WTC11 (cell line): ENCODE results near the gene FOXP1. TPM values are rescaled to one million over a fixed set of nuclear protein-coding genes. Genes with fewer than 3 reads are reported as not detected.

ENCODE experiments used
- ATAC-seq: fragments of 200-7000 bp; cut with Tn5 transposase; 2 replicates; pipeline ENCODE4 v1.10.0; 2021; ENCODE audit warnings: mild to moderate bottlenecking, moderate library complexity
- CTCF ChIA-PET: fragments of 300-600 bp; sonication (Branson Sonifier 250); formaldehyde crosslinking; loops from one replicate; lab custom pipeline; 2021; ENCODE audit warnings: antibody characterized with exemption; lab: Charles Lee
- POLR2A ChIA-PET: fragments of 350-600 bp; sonication (Branson Sonifier 250); formaldehyde crosslinking; loops from one replicate; lab custom pipeline; 2021; ENCODE audit warnings: antibody characterized with exemption; lab: Charles Lee
- DNase-seq: peaks from one replicate; pipeline ENCODE4 v3.0.0; 2021; ENCODE audit warnings: low spot score
- H3K27ac Mint-ChIP-seq: 2 replicates; pipeline ENCODE4 v1.8.0; 2021; ENCODE audit warnings: mixed read lengths
- H3K27me3 Mint-ChIP-seq: 2 replicates; pipeline ENCODE4 v1.8.0; 2021; ENCODE audit warnings: low read depth, mild to moderate bottlenecking, moderate library complexity, mixed read lengths
- H3K36me3 Mint-ChIP-seq: 2 replicates; pipeline ENCODE4 v1.8.0; 2021; ENCODE audit warnings: mixed read lengths
- H3K4me1 Mint-ChIP-seq: 2 replicates; pipeline ENCODE4 v1.8.0; 2022; ENCODE audit warnings: mixed read lengths
- H3K4me3 Mint-ChIP-seq: 2 replicates; pipeline ENCODE4 v1.8.0; 2021; ENCODE audit warnings: mild to moderate bottlenecking, moderate library complexity, mixed read lengths
- H3K9me3 Mint-ChIP-seq: 2 replicates; pipeline ENCODE4 v1.8.0; 2021; ENCODE audit warnings: mixed read lengths
- ATF1 ChIP-seq: sonication (generic); formaldehyde crosslinking; IDR thresholded peaks from 2 replicates; pipeline ENCODE4 v1.8.1; 2023; ENCODE audit warnings: mild to moderate bottlenecking, moderate library complexity, missing genetic modification reagents
- ETV6 ChIP-seq: sonication (generic); formaldehyde crosslinking; IDR thresholded peaks from 2 replicates; pipeline ENCODE4 v1.8.1; 2022; ENCODE audit warnings: mild to moderate bottlenecking, missing genetic modification reagents
- FOXJ3 ChIP-seq: sonication (generic); formaldehyde crosslinking; IDR thresholded peaks from 2 replicates; pipeline ENCODE4 v1.9.0; 2021; ENCODE audit warnings: missing genetic modification reagents, mild to moderate bottlenecking, borderline replicate concordance
- GABPB1 ChIP-seq: sonication (generic); formaldehyde crosslinking; IDR thresholded peaks from 2 replicates; pipeline ENCODE4 v1.8.1; 2023; ENCODE audit warnings: mild to moderate bottlenecking, missing genetic modification reagents
- GRHL2 ChIP-seq: fragments of 250-450 bp; sonication (Bioruptor Pico); IDR thresholded peaks from 2 replicates; pipeline ENCODE4 v1.8.0; 2022; ENCODE audit warnings: mild to moderate bottlenecking, moderate library complexity; ENCODE audit not compliant: insufficient replicate concordance, severe bottlenecking
- JUN ChIP-seq: sonication (generic); formaldehyde crosslinking; IDR thresholded peaks from 2 replicates; pipeline ENCODE4 v1.8.0; 2023; ENCODE audit warnings: mild to moderate bottlenecking, missing genetic modification reagents
- NFE2L1 ChIP-seq: sonication (generic); formaldehyde crosslinking; IDR thresholded peaks from 2 replicates; pipeline ENCODE4 v1.8.1; 2023; ENCODE audit warnings: missing genetic modification reagents
- NR1H2 ChIP-seq: sonication (generic); formaldehyde crosslinking; IDR thresholded peaks from 2 replicates; pipeline ENCODE4 v1.9.0; 2021; ENCODE audit warnings: mild to moderate bottlenecking, moderate library complexity, missing genetic modification reagents
- SMAD3 ChIP-seq: sonication (generic); formaldehyde crosslinking; IDR thresholded peaks from 2 replicates; pipeline ENCODE4 v1.8.0; 2022; ENCODE audit warnings: missing genetic modification reagents, mild to moderate bottlenecking, borderline replicate concordance
- TP53 ChIP-seq: sonication (generic); formaldehyde crosslinking; IDR thresholded peaks from 2 replicates; pipeline ENCODE4 v1.8.1; 2023; ENCODE audit warnings: mild to moderate bottlenecking, missing genetic modification reagents
- ZNF138 ChIP-seq: sonication (generic); formaldehyde crosslinking; conservative IDR thresholded peaks from 2 replicates; pipeline ENCODE4 v1.8.1; 2022; ENCODE audit warnings: mild to moderate bottlenecking, moderate library complexity, missing genetic modification reagents
- total RNA-seq: library from RNA; stranded (reverse); gene quantifications from 3 replicates; pipeline ENCODE4 v1.2.3, GENCODE V29; 2021
- TF ChIP-seq, protein P1 (sequence below): fragments of 250-450 bp; sonication (Bioruptor Pico); IDR thresholded peaks from 2 replicates; pipeline ENCODE4 v1.8.0; 2021; ENCODE audit warnings: mild to moderate bottlenecking
- TF ChIP-seq, protein P2 (sequence below): sonication (generic); formaldehyde crosslinking; IDR thresholded peaks from 2 replicates; pipeline ENCODE4 v1.8.1; 2023; ENCODE audit warnings: mild to moderate bottlenecking, missing genetic modification reagents
- TF ChIP-seq, protein P3 (sequence below): sonication (generic); formaldehyde crosslinking; IDR thresholded peaks from 2 replicates; pipeline ENCODE4 v1.8.1; 2023; ENCODE audit warnings: mild to moderate bottlenecking, missing genetic modification reagents
- TF ChIP-seq, protein P4 (sequence below): sonication (generic); formaldehyde crosslinking; IDR thresholded peaks from 2 replicates; pipeline ENCODE4 v1.8.1; 2023; ENCODE audit warnings: mild to moderate bottlenecking, moderate library complexity, missing genetic modification reagents
- TF ChIP-seq, protein P5 (sequence below): sonication (generic); formaldehyde crosslinking; conservative IDR thresholded peaks from 2 replicates; pipeline ENCODE4 v1.8.1; 2022; ENCODE audit warnings: mild to moderate bottlenecking, missing genetic modification reagents
- TF ChIP-seq, protein P6 (sequence below): sonication (generic); formaldehyde crosslinking; IDR thresholded peaks from 2 replicates; pipeline ENCODE4 v1.8.1; 2022; ENCODE audit warnings: mild to moderate bottlenecking, moderate library complexity, missing genetic modification reagents
- TF ChIP-seq, protein P7 (sequence below): sonication (generic); formaldehyde crosslinking; IDR thresholded peaks from 2 replicates; pipeline ENCODE4 v1.8.0; 2023; ENCODE audit warnings: missing genetic modification reagents, mild to moderate bottlenecking, borderline replicate concordance

The FOXP1 gene
- total RNA-seq, 1 experiment from 2014 or later, result 25.8 TPM

DNA sequence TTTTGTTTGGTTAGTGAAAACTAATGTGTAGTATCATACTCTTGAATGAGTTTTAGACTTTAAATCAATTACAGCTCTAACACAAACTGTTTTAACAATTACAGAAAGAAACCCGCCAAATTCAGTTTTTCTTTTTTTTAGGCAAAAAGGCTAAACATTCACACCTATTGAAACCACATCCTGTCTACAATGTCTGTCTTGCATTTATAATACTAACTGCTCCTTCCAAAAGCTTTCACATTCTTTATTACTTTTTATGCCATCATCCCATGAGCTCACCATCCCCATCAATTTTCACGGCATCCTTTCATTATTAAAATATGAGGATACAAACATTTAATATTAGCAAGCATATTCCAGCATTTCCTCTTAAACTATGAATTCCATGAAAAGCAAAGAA is 593.3 kb downstream of the FOXP1 start (continued):
- TF ChIP-seq JUN (CRISPR knock-in tag), result no peak

DNA sequence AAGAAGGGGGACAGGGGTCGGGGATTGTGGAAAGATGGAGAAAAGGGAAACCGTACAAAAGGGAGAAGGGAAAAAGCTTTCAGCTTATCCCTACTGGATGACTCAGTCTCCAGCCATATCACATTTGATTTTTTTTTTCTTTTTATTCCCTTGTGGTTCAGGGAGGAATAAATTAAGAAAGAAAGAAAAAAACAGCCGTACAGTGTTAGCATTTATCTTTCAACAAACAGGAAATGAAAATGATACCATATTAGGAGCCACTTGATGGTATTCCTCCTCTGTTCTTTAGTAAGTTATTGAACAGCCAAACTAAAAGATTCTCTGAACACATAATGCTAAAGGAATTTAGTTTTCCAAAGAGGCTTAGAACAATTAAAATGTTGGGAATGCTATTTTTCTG is 594.4 kb downstream of the FOXP1 start:
- Mint-ChIP-seq H3K4me1 (peaks cover 6% of the 10 kb centered on the region; the same call in 1 of the 2 replicates), H3K9me3 (no peaks in the 10 kb centered on the region)
- ChIA-PET POLR2A (interaction anchor here (1.1 kb wide), 1 partner anchor 10 kb away, joined by 3 read pairs; no protein-coding TSS in a partner anchor), CTCF (no interaction called here)
- no peak for ATAC-seq
- TF ChIP-seq, protein P1, sequence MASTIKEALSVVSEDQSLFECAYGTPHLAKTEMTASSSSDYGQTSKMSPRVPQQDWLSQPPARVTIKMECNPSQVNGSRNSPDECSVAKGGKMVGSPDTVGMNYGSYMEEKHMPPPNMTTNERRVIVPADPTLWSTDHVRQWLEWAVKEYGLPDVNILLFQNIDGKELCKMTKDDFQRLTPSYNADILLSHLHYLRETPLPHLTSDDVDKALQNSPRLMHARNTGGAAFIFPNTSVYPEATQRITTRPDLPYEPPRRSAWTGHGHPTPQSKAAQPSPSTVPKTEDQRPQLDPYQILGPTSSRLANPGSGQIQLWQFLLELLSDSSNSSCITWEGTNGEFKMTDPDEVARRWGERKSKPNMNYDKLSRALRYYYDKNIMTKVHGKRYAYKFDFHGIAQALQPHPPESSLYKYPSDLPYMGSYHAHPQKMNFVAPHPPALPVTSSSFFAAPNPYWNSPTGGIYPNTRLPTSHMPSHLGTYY (CRISPR knock-in tag), result no peak
- TF ChIP-seq, protein P2, sequence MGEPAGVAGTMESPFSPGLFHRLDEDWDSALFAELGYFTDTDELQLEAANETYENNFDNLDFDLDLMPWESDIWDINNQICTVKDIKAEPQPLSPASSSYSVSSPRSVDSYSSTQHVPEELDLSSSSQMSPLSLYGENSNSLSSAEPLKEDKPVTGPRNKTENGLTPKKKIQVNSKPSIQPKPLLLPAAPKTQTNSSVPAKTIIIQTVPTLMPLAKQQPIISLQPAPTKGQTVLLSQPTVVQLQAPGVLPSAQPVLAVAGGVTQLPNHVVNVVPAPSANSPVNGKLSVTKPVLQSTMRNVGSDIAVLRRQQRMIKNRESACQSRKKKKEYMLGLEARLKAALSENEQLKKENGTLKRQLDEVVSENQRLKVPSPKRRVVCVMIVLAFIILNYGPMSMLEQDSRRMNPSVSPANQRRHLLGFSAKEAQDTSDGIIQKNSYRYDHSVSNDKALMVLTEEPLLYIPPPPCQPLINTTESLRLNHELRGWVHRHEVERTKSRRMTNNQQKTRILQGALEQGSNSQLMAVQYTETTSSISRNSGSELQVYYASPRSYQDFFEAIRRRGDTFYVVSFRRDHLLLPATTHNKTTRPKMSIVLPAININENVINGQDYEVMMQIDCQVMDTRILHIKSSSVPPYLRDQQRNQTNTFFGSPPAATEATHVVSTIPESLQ (CRISPR knock-in tag), result no peak
- no peak for TF ChIP-seq SMAD3
- TF ChIP-seq, protein P3, sequence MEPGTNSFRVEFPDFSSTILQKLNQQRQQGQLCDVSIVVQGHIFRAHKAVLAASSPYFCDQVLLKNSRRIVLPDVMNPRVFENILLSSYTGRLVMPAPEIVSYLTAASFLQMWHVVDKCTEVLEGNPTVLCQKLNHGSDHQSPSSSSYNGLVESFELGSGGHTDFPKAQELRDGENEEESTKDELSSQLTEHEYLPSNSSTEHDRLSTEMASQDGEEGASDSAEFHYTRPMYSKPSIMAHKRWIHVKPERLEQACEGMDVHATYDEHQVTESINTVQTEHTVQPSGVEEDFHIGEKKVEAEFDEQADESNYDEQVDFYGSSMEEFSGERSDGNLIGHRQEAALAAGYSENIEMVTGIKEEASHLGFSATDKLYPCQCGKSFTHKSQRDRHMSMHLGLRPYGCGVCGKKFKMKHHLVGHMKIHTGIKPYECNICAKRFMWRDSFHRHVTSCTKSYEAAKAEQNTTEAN (CRISPR knock-in tag), result no peak
- TF ChIP-seq GABPB1 (CRISPR knock-in tag), result no peak
- TF ChIP-seq, protein P4, sequence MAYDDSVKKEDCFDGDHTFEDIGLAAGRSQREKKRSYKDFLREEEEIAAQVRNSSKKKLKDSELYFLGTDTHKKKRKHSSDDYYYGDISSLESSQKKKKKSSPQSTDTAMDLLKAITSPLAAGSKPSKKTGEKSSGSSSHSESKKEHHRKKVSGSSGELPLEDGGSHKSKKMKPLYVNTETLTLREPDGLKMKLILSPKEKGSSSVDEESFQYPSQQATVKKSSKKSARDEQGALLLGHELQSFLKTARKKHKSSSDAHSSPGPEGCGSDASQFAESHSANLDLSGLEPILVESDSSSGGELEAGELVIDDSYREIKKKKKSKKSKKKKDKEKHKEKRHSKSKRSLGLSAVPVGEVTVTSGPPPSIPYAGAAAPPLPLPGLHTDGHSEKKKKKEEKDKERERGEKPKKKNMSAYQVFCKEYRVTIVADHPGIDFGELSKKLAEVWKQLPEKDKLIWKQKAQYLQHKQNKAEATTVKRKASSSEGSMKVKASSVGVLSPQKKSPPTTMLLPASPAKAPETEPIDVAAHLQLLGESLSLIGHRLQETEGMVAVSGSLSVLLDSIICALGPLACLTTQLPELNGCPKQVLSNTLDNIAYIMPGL, result no peak
- TF ChIP-seq NR1H2 (CRISPR knock-in tag), result no peak
- no peak for TF ChIP-seq TP53 (CRISPR knock-in tag)
- no peak for TF ChIP-seq ZNF138
- TF ChIP-seq, protein P5, sequence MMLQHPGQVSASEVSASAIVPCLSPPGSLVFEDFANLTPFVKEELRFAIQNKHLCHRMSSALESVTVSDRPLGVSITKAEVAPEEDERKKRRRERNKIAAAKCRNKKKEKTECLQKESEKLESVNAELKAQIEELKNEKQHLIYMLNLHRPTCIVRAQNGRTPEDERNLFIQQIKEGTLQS (CRISPR knock-in tag), result no peak
- TF ChIP-seq GRHL2 (CRISPR knock-in tag), result no peak
- TF ChIP-seq ETV6 (CRISPR knock-in tag), result no peak
- no peak for TF ChIP-seq FOXJ3 (CRISPR knock-in tag)
- TF ChIP-seq, protein P6, sequence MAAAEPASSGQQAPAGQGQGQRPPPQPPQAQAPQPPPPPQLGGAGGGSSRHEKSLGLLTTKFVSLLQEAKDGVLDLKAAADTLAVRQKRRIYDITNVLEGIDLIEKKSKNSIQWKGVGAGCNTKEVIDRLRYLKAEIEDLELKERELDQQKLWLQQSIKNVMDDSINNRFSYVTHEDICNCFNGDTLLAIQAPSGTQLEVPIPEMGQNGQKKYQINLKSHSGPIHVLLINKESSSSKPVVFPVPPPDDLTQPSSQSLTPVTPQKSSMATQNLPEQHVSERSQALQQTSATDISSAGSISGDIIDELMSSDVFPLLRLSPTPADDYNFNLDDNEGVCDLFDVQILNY, result no peak
- TF ChIP-seq NFE2L1 (CRISPR knock-in tag), result no peak
- no peak for TF ChIP-seq ATF1 (CRISPR knock-in tag)
- TF ChIP-seq, protein P7, sequence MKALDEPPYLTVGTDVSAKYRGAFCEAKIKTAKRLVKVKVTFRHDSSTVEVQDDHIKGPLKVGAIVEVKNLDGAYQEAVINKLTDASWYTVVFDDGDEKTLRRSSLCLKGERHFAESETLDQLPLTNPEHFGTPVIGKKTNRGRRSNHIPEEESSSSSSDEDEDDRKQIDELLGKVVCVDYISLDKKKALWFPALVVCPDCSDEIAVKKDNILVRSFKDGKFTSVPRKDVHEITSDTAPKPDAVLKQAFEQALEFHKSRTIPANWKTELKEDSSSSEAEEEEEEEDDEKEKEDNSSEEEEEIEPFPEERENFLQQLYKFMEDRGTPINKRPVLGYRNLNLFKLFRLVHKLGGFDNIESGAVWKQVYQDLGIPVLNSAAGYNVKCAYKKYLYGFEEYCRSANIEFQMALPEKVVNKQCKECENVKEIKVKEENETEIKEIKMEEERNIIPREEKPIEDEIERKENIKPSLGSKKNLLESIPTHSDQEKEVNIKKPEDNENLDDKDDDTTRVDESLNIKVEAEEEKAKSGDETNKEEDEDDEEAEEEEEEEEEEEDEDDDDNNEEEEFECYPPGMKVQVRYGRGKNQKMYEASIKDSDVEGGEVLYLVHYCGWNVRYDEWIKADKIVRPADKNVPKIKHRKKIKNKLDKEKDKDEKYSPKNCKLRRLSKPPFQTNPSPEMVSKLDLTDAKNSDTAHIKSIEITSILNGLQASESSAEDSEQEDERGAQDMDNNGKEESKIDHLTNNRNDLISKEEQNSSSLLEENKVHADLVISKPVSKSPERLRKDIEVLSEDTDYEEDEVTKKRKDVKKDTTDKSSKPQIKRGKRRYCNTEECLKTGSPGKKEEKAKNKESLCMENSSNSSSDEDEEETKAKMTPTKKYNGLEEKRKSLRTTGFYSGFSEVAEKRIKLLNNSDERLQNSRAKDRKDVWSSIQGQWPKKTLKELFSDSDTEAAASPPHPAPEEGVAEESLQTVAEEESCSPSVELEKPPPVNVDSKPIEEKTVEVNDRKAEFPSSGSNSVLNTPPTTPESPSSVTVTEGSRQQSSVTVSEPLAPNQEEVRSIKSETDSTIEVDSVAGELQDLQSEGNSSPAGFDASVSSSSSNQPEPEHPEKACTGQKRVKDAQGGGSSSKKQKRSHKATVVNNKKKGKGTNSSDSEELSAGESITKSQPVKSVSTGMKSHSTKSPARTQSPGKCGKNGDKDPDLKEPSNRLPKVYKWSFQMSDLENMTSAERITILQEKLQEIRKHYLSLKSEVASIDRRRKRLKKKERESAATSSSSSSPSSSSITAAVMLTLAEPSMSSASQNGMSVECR, result no peak
- TF ChIP-seq, all 79 proteins: peak for 0
- no peak overlapping the region for H3K27ac Mint-ChIP-seq
- no peaks in the 10 kb centered on the region for H3K27me3 Mint-ChIP-seq
- H3K36me3 Mint-ChIP-seq, result peaks cover 10% of the 10 kb centered on the region
- no peak for DNase-seq
- H3K4me3 Mint-ChIP-seq, result no peak overlapping the region
